GM21515 (cell line): ENCODE results near the gene RIMBP3C.
"Not testable (repeated sequence)": the region's sequence is repeated elsewhere in the genome, so short reads cannot be mapped to it uniquely, and the experiment has no call there.

ENCODE experiments used
- ATAC-seq: cut with Tn5 transposase; IDR thresholded peaks from one replicate; pipeline ENCODE4 v1.9.1; 2021; ENCODE audit not compliant: unreplicated experiment

The RIMBP3C gene, protein sequence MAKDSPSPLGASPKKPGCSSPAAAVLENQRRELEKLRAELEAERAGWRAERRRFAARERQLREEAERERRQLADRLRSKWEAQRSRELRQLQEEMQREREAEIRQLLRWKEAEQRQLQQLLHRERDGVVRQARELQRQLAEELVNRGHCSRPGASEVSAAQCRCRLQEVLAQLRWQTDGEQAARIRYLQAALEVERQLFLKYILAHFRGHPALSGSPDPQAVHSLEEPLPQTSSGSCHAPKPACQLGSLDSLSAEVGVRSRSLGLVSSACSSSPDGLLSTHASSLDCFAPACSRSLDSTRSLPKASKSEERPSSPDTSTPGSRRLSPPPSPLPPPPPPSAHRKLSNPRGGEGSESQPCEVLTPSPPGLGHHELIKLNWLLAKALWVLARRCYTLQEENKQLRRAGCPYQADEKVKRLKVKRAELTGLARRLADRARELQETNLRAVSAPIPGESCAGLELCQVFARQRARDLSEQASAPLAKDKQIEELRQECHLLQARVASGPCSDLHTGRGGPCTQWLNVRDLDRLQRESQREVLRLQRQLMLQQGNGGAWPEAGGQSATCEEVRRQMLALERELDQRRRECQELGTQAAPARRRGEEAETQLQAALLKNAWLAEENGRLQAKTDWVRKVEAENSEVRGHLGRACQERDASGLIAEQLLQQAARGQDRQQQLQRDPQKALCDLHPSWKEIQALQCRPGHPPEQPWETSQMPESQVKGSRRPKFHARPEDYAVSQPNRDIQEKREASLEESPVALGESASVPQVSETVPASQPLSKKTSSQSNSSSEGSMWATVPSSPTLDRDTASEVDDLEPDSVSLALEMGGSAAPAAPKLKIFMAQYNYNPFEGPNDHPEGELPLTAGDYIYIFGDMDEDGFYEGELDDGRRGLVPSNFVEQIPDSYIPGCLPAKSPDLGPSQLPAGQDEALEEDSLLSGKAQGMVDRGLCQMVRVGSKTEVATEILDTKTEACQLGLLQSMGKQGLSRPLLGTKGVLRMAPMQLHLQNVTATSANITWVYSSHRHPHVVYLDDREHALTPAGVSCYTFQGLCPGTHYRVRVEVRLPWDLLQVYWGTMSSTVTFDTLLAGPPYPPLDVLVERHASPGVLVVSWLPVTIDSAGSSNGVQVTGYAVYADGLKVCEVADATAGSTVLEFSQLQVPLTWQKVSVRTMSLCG (N-terminal part only)

DNA sequence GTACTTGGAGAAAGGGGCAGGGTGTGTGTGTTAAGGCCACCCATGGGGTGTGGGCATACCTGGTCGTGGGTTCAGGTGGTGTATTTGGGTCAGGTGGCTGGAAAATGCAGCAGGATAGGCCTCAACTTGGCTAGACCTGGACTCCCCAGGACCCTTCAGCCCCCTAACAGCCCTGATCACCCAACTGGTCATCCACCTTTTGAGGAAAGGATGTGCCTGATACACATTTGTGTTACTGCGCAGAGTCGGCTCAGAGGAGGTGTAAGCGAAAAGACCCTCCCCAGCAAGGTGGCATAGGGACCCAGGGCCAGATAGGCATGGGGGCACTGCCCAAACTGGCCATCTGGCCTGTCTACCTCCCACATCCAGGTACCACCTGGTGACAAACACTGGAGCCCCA is at the start of gene RIMBP3C:
RIMBP3C (minus strand) TSS at position 101 of the 400 bp plus-strand sequence. CDS start 485 bp downstream, outside the sequence.
- not testable (repeated sequence) for ATAC-seq

DNA sequence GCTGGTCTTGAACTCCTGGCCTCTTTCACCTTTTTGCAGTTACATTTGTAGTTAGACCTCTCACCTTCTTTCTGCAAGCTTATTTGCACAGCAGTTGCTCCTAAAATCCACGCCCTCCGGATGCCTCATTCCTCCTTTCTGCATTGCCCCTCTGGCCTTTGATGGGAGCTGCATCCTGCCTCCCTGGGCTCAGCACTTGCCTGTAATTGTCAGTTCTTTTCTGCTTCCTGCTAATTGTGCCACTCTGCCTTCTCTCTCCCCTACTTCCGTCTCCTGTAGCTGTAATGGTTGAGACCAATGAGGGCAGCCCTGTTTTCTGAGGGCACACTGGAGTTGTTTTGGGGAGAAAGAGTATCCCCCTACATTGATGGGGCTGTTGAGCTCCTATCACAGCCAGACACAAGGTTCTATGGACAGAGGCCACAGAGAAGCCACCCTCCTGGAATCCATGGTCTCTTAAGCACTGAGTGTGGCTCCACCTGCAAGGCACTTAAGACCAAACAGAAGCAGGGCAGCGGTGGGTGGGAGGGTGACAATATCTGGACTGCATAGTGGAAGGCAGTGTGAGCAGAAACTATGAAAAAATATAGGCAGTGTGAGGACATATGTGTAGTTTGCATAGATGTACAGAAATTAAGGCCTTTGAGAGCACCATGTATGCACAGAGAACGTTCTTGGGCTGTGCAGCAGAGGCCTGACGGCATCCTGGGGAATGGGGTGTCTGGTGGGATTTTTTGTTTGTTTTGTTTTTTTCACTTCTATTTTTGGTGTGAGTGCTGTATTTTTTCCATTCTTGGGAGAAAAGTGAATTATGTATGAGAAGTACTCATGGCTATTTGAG is 48.0 kb upstream of the RIMBP3C start:
- ATAC-seq = no peak

DNA sequence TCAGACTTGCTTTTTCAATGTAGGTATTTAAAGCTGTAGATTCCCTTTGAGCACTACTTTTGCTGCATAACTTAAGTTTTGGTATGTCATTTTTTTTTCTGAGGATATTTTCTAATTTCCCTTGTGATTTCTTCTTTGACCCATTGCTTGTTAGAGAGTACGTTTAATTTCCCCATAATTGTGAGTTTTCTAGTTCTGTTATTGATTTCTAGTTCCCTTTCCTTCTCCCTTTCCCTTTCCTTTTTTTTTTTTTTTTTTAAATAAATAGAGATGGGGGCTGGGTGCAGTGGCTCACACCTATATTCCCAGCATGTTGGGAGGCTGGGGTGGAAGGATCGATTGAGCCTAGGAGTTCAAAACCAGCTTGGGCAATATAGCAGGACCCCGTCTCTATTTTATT is 47.0 kb upstream of the RIMBP3C start:
- no peak for ATAC-seq

DNA sequence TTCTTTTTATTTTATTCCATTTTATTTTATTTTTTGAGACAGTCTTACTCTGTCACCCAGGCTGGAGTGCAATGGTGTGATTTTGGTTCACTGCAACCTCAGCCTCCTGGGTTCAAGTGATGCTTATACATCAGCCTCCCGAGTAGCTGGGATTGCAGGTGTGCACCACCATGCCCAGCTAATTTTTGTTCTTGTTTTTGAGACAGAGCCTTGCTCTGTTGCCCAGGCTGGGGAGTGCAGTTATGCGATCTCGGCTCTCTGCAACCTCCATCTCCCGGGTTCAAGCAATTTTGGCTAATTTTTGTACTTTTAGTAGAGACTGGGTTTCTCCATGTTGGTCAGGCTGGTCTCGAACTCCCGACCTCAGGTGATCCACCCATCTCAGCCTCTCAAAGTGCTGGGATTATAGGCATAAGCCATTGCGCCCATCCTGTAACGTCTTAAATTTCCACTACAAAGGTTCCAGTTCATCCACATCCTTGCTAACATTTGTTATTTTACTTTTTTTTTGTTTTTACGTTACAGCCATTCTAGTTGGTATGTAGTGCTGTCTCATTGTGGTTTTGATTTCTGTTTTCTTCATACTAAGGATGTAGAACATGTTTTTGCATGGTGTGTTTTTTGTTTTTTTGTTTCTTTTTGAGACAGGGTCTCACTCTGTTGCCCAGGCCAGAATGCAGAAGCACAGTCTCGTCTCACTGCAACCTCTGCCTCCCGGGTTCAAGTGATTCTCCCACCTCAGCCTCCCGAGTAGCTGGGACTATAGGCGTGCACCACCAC is 45.3 kb upstream of the RIMBP3C start:
- not testable (repeated sequence) for ATAC-seq

DNA sequence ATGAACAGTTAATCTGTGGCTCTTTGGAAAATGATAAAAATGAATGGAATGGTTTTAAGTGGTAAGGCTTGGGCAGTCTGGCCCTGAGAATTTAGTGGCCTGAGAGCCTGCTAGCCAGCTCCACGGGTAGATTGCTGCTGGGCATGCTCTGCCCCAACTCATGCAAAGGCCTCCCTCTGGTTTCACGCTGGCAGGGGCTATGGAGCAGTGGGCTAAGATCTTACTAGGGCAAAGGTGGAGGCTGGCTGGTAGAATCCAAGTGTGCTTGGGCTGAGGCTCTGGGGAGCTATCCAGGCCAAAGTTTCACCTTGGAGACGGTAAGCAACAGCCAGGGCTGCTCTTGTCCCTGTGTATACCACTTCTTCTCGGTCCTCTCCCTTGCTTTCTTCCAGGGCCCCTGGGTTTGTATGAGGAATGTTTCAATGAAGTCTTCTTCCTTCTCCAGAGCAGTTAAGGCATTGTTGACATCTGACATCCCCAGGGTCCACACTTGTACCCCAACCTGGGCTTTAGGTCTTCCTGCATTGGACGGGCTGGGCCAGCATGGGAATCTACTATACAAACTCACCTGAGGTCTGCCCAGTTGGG is 43.7 kb upstream of the RIMBP3C start:
- ATAC-seq = no peak

DNA sequence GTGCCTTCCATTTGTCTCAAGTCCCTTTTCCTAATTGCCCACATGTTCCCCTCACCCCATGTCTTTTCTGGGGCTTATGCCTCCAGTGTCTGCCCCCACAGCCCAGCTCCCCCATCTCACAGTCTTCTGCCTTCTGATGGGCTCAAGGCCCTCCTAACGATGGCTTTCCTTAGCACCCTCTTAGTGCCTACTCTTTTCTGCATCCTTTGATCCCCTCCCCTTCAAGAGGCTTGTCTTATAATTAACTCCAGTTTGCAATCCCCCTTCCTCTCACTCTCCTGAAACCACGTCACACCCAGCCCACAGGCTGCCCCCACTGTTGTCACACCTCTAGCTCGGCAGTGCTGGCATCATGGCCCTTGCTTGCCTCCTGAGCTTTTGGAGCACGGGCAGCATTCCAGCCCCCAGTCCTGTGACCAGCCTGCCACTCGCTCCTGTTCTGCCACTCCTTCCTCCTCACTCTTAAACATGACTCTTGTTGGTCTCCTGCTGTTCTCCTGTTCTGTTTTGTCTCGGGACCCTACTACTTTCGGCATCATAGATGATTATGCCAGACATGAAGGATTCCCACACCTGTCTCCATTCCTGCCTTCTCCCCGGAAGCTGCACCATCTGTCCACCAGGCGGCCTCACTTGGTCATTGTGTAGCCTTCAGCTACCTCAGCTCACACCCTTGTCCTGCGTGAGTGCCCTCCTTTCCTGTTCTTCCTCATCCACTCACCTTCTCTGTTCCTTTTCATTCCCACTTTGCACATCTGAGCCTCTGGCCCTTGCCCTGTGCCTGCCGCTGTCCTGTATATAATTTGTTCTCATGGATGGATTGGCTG is 42.4 kb upstream of the RIMBP3C start:
- no peak for ATAC-seq

DNA sequence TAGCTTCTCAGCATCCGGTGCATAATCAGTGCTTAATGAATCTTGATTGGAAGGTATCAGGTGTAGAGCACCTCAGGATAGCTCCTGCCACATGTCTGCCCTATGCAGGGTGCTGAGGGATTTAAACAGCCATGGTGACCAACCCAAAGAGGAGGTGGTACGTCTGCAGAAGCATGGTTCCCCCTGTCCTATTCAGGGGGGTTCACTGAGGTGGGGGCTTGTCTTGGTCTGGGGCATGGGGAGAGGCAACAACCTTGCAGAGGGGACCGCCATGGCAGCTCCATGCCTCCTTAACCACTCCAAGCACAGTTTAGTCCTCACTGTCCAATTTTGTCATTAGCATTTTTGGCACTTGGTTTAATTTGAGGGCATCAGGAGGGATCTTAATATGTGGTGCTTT is 41.2 kb upstream of the RIMBP3C start:
- ATAC-seq = no peak

DNA sequence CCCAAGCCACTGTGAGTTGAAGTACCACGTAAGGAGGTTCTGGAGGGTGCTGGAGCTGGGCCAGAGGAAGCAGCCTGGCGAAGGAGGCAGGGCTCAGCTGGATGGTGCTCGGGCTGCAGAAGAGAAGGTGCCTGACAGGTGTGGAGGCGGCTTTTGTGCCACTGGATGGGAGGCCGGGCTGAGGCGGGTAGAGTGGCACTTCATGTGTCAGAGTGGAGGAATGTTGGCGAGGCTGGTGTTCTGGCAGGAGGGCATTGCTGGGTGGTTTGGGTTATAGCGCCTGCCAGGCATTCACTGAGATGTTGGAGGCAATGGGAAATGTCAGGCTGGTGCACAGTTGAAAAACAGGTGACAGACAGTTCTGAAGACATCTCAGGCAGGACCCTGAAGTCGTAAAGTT is 40.4 kb upstream of the RIMBP3C start:
- no peak for ATAC-seq

DNA sequence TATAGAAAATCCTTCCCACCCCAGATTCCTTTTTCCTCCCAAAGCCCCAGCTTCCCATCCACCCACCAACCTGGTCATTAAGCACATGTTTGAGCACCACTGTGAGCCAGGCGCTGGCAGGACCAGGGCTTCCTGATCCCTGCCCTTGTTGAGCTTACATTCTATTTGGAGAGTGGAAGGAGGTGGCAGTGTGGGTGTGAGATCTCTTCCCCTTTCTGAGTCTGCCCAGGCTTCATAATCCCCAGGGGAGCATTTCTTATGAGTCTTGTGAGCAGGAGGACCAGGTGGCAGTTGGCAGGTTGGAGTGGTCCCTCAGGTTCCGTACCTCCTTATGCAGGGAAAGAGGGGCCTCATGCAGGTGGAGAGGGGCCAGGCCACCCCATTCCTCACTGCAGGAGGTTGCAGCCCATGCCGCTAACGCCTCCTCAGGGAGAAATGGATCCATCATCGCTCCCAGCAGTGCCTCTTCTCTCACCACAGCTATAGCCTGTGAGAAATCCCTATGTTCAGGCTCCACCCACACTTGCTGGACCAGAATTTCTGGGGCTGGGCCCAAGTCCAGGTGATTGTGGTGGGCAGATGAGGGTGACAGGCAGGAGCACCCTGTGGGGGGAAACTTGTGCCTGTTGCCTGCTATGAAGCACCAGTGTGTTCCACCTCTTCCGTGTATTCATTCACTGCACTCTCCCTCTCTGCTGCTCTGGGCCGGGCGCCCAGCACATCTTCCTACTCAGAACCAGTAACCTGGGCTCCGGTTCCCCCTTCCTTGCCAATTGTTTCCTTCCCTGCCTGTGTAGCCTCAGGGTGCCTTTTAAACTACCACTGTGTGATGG is 39.8 kb upstream of the RIMBP3C start:
- no peak for ATAC-seq

DNA sequence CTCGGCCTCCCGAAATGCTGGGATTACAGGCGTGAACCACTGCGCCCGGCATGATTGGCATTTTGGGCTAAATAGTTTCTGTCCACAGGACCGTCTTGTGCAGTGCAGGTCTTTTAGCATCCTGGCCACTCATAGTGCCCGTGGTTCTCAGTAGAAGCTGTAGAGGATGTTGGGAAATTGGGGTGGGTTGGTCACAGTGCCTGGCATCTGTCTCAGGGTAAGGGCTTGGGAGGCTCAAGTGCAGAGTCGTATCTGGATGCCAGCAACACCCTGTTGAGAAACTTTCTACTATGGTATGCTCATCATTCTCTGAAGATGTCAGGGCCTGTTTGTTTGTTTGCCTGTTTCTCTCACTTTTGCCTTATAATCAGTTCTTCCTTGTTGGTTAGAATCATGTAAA is 38.1 kb upstream of the RIMBP3C start:
- ATAC-seq = no peak

DNA sequence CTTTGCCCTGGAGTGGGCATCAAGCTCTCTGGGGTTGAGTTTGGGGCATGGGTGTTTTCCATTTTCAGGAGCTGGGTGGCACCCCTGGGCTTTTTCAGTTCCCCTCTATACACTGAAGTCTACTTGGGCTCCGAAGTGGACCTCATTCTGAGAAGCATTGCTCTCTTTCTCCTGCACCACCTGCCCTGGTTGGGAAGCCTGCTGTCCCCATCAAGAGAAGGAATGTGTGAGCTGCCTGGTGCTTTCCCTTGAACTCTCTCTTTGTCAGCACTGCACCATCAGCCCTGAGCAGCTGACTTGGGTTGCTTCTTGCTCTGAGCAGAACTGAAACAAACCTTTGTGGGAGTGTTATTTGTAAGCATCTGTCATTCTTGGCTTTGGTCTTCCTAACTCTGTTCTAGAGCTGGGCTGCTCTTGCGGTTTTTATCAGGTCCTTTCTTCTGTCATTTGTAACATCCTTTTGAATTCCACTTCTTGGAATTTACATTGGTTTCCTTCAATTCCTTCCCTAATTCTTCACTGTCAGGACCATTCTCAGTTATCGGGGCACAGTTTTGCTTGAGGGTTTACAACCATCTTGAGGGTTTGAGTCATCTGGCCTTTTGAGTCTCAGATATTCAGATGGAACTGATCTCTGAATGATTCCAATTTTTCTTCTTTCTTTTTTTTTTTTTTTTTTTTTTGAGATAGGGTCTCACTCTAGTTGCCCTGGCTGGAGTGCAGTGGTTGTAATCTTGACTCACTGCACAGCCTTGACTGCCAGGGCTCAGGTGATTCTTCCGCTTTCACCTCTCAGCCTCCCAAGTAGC is 36.7 kb upstream of the RIMBP3C start:
- ATAC-seq = peak; percentile 70

DNA sequence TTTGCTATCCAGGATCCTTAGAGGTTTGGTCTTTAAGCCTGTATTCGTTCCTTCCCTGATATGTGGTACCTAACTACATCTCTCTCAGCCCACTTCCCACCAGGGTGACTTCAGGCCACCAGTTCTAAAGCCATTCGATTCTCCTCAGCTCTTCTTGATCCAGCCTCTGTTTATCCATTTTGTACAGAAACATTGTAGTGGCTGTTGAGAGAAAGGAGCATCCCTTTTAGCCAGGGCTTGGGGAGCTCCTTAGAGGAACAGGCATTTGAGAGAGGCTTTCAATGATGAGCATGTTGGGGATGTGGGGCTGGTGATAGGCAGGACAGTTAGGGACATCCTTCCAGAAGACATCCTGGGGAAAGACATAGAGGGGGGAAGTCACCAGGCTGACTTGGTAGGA is 34.1 kb upstream of the RIMBP3C start:
- ATAC-seq = no peak

DNA sequence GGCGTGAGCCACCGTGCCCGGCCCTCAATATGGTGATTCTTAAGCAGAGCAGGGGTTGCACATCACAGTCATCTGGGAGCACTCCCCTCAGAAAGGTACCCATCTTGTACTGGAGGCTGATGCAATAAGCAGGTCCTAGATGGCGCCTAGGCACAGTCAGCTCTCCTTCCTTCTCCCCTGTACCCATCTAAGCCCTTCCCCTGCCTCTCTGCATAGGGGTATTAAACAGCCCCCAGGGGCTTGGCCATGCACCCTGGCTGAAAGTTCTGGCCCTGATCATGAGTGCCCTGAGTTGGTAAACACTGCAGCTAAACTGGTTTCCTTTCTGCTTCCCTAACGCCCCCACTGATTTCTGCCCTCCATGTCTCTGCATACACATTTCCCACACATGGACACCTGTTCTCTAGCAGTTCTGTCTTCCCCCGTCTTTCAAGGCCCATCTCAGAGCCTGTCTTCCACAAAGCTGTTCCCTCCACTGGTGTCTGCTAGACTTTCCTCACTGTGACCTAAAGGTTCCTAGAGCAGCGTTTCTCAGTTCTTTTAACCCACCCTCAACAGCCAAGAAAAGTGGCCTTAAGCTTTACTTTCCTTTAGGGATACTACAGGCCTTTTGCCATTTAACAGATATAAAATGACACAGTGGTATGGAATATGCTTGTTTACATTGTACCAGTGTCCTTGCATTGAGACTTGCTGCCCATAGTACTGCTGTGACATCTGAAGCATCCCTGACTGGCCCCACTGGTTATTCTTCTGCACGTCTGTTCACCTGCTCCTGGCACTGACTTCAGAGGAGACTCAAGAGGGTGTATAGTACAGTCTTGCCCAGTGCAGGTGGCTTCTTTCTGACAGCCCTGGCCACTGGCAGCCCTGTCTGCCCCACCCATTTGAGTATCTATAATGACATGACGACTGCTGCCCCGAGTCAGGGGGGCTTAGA is 31.8 kb upstream of the RIMBP3C start:
- ATAC-seq = no peak

DNA sequence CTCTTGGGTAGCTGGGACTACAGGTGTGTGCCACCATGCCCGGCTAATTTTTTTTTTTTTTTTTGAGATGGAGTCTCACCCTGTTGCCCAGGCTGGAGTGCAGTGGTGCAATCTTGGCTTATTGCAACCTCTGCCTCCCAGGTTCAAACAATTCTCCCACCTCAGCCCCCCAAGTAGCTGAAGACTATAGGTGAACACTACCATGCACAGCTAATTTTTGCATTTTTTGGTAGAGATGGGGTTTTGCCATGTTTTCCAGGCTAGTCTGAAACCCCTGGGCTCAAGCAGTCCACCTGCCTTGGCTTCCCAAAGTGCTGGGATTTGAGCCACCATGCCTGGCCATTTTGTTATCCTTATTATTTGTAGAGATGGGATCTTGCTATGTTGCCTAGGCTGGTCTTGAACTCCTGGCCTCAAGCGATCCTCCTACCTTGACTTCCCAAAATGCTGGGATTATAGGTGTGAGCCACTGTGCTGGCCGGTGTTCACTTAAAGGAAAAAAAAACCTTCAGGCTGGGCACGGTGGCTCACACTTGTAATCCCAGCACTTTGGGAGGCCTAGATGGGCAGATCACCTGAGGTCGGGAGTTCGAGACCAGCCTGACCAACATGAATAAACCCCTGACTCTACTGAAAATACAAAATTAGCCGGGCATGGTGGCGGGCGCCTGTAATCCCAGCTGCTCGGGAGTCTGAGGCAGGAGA is 29.9 kb upstream of the RIMBP3C start:
- ATAC-seq = not testable (repeated sequence)

DNA sequence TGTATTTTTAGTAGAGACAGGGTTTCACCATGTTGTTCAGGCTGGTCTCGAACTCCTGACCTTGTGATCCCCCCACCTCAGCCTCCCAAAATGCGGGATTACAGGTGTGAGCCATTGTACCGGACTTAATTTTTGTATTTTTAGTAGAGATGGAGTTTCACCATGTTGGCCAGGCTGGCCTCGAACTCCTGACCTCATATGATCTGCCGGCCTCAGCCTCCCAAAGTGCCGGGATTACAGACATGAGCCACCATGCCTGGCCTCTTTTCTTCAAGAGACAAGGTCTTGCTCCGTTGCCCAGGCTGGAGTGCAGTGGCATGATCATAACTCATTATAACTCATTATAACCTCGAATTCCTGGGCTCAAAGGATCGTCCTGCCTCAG is 29.4 kb upstream of the RIMBP3C start:
- not testable (repeated sequence) for ATAC-seq
